OCI-LY7 (cell line): ENCODE results near the gene CFC1B.
"Not testable (repeated sequence)": the region's sequence is repeated elsewhere in the genome, so short reads cannot be mapped to it uniquely, and the experiment has no call there.

ENCODE experiments used
- CTCF ChIP-seq: fragments of 200-600 bp; sonication (generic); conservative IDR thresholded peaks from 2 replicates; pipeline ENCODE4 v1.5.1; 2014; ENCODE audit warnings: mild to moderate bottlenecking, antibody characterized with exemption, low read length, moderate library complexity, mixed read lengths
- EZH2phosphoT487 ChIP-seq: fragments of 200-600 bp; sonication (generic); IDR thresholded peaks from 2 replicates; pipeline ENCODE4 v1.6.1; 2018; ENCODE audit warnings: low read depth, borderline replicate concordance, mild to moderate bottlenecking, mixed run types, antibody characterized with exemption, low read length, moderate library complexity, mixed read lengths

DNA sequence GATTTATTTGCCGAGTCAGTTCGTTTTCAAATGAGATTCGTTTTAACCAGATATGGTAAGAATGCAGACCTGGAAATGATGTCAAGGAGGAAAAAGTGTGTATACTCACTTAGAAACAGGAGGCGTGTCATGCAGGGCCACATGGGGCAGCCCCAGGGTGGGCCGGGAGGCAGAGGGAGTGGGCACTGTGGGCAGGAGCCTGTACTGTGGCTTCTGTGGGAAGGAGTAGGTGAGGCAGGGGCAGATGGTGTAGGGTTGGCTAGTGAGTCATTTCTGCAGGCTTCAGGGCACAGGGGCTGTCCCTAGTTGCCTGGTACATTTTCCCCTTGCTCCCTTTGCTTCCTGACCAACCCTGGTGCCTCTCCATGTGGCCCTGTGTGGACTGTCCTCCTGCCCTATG lies 10.2 kb downstream of the CFC1B start:
- TF ChIP-seq CTCF, EZH2phosphoT487: not testable (repeated sequence)
